Activated CD4-positive, alpha-beta T cell treated with anti-CD3 and anti-CD28 coated beads, Interleukin-2, amount 50 U/mL, for 16 hours (primary cell): ENCODE results near the gene FAT2.
"Not testable (repeated sequence)": the region's sequence is repeated elsewhere in the genome, so short reads cannot be mapped to it uniquely, and the experiment has no call there.

Experiments used
- DNase-seq: peaks from one replicate; pipeline ENCODE4 v3.0.0-alpha.2; 2020

Gene FAT2

DNA sequence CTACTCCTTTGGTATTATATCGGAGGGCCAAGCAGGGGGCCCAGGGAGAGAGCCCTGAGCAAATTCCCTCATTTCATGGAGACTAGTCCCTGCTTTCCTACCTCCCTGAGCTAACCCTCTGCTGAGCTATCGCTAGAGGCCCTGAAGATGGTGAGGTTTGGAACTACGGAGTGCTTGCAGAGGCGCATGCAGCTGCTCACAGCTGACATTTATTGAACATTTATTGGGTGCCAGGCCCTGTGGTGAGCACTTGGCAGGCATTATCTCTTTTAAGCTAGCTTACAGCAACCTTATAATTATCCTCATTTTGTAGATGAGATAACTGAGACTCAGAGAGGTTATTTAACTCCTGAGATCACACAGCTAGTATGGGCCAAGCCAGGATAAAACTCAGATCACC, 9.8 kb downstream of the FAT2 start:
- DNase-seq, result no peak

DNA sequence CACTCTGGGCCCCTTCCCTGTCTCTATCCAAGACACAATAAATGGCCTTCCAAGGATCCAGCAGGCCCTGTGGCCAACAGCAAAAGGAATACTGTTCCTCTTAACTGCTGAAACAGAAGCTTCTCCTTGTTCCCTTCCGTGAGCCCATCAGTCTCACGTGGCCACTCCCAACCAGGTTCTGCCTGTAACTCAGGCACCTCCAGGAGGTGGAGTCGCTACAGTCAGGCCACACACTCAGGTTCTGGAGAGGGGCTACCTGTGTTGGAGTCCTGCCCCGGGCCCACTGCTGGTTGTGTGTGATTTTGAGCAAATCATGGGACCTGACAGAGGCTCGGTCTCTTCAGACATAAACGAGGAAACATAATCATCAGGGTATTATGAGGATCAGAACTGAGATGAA, 10.3 kb downstream of the FAT2 start:
- no peak for DNase-seq

DNA sequence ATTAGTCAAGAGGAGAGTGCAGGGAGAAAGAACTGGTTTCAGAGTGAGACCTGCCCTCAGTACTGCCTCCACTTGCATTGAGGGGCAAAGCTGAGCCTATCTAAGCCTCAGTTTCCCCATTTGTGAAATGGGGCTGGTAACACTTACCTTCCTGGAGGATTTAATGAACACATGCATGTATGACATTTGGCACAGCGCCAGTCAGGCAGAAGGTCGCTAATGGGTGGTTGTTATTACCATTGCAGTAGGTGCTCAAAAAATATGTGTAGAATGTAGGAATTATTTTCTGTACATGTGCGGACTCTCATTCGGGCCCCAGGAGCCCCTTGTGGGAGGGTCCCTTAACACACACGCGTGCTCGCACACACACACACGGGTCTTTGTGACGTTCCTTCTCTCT, 10.9 kb downstream of the FAT2 start:
- no peak for DNase-seq

DNA sequence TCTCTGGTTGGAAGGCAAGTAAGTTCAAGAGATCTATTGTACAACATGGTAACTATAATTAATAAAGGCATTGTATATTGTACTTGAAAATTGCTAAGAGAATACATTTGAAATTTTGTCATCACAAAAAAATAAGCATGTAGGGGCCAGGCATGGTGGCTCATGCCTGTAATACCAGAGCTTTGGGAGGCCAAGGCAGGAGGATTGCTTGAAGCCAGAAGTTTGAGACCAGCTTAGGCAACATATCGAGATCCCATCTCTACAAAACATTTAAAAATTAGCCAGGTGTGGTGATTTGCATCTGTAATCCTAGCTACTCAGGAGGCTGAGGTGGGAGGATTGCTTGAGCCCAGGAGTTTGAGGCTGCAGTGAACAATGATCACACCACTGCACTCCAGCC, 12.0 kb downstream of the FAT2 start:
- not testable (repeated sequence) for DNase-seq

DNA sequence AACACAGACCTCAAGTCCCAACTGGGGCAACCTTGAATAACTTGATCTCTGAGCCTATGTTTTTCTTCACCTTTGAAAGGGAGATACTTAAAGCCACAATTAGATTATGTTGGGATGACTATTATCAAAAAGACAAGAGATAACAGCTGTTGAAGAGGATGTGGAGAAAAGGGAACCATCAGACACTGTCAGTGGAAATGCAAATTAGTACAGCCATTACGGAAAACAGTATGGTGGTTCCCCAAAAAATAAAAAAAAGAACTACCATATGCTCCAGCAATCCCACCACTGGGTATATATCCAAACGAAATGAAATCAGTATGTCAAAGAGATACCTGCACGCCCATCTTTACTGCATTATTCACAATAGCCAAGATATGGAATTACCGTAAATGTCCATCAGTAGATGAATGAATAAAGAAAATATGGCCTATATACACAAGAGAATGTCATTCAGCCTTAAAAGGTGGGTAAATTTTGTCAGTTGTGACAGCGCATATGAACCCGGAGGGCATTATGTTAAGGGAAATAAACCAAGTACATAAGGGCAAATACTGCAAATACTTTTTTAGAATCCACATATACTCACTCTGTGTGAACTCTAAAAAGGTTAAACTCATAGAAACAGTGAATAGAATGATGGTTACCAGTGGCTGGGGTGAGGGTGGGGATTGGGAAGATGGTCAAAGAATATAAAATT, 12.7 kb downstream of the FAT2 start:
- no peak for DNase-seq

DNA sequence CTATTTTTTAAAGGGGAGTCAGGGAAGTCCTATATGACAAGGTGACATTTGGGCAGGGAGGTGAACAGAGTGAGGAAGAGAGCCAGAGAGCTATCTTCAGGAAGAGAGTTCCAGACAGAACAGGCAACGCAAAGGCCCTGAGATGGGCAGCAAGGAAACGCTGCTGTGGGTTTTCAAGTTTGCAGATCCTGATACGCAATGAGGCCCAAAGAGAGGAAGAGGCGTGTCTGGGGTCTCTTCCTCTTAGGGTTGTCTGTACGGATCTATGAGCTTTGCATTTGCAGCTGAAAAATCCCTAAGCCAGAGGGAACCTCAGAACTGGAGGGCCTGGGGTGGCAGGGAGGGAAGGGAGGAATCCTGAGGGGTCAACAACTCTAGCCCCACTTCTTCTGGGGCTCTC, 13.6 kb downstream of the FAT2 start:
- DNase-seq, result no peak

DNA sequence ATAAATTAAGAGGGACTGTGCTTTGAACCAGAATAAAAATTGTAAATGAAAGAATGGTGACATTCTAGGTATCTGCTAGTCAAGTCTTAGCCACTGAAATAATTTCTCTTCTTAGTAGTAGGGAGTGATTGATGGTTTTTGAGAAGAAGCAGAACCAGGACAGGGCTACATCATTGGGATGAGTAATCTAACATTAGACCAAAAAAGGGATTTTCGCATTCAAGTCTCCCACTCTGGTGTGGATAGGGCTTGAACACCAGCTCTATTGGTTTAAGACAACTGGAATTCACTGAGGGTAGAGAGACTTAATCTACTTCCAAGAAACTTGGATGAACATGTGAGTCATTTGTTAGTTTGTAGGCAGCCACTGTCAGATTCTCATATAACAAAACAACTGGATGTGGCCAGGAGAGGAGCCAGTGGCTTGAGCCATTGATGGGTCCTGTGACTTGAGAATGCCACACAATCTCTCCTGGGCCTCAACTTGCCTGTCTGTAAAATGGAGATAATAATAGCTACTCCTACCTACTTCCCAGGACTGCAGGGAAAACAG, 16.6 kb downstream of the FAT2 start:
- no peak for DNase-seq

DNA sequence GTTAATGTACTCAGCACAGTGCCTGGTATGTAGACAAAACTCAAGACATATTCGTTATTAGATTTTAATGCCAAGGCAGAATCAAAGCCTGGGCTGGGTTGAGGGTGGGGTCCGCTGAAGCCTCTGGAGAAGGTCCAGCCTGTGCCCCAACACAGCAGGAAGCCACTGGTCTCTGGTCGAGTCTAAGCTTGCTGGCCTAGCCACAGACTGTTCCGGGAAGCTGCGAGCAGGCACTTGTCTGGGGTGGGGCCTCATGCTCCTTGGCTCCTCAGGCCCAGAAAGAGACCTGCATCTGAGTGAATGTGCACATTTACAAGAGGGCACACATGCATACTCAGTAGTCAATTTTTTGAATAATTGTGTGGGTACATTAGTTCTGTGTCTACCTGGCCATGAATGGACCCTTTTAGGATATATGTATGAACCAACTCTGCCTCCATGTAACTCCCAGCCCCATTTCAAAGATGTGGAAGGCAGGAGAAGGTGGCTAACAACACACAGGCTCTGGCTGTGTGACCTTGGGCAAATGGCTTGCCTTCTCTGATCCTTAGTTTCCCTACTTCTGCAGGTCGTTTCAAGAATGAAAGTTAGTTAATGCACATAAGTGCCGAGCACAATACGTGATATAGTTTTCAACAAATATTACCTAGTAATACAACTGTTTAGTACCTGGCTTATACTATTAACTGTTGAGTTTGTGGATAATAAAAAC, 18.3 kb downstream of the FAT2 start:
- DNase-seq, result no peak

DNA sequence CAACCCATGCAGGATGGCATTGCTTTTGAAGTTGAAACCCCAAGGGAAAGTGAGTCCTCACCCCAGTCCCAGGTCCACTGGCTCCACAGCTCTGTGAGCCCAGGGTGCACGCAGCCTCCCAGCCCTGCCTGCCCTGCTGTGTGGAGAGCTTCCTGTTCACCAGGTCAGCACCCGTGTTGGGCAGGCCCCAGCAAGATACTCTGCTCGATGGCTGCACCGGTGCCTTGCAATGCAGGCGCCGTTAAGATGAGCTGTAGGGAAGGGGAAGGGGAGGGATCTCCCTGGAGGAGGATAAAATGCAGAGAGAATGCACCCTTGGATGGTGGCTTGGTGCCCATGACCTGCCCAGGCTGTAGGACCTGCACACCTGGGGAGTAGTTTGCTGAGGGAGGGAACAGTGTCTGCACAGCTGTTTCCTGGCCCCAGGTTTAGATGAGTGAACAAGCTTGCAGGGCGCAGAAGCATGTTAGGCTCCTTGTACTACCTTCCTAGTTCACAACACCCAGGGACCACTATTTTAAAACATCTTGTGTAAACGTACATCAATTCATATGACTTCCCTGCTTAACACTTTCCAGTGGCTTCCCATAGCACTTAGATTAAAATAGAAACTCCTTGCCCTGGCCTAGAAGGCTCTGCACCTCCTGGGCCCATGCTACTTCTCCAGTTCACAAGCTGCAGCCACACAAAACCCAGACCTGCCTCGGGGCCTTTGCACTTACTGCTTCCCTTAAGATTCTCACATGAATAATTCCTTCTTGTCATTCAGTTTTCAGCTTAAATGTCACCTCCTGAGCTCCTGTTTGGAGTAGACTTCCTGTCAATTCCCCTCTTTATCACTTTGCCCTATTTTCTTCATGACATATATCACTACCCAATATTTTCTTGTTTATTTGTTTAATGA, 19.6 kb downstream of the FAT2 start:
- no peak for DNase-seq

DNA sequence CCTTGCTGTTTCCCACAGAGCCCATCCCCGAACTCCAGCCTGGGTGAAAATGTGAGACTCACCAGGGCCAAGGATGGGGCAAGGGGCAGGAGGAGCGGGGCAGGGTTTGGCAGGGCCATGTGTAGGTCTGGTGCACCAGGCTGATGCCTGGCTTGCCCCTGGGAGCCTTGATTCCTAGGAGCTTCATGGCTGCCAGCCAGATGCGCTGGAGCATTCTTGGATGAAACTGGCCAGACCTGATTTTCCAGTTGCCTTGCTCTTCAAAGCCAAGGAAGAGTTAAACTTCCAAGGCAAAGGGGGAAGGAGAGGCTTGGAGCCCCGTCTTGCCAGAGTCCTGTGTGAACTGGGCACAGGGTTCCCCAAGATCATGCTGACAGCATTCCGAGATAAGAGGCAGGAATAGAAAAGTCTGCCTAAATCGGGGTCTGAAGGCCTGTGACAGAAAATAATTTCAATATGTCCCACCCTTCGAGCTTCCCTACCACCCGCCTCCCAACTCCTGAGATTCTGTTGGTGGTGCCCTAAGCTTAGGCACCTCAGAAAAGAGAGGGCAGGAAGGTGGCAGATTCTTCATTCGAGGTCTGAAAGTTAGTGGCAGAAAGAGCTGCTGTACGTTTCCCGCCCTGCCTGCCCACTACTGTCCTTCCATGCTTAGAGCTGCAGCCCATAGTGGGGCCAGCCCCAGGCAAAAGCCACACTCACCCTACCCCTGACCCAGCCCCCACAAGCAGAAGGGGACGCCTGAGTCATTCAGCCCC, 20.4 kb downstream of the FAT2 start:
- DNase-seq, result no peak

DNA sequence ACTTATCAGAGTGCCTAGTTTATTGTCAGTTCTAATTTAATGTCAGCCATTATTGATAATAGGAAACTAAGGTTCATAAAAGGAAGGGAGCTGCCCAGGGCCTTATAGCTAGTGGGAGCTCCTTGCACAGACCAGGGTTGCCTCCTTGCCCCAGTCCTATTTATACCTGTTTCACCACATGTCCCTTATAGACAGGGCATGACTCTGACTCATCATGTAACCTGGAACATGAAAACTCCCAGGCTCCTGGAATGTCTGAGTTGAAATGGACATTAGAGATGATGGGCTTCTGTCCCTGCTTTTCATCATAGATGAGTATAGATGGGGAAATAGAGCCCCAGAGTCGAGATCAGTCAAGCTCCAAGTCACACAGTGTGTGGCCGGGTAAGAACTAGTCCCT, 21.1 kb downstream of the FAT2 start:
- no peak for DNase-seq

DNA sequence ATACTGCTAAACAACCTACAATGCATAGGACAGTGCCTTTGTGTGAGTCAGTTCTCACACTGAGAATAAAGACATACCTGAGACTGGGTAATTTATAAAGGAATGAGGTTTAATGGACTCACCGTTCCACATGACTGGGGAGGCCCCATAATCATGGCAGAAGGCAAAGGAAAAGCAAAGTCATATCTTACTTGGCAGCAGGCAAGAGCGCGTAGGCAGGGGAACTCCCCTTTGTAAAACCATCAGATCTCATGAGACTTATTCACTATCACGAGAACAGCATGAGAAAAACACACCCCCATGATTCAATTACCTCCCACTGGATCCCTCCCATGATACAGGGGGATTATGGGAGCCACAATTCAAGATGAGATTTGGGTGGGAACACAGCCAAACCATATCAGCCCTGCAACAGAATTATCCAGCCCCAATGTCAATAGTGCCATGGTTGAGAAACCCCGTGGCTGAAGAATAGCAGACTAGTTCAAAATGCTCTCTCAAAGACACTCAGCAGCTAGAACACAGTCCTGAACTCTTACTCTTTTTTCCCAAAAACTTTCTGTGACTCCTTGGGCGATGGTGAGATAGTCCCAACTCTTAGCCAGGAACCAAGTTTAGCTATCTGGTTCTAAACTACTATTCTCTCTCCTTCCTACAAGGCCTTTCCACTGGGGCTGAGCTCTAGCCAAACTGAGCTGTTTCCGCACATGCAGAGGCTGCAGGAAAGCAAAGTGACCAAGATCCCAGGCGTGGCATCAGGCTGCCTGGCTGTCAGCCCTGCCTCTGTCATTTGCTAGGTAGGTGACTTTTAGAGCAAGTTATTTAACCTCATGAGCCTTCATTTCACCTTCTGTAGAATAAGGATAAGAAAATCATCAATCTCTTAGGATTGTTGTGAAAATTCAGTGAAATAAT, 21.7 kb downstream of the FAT2 start:
- peak; percentile 25 for DNase-seq

DNA sequence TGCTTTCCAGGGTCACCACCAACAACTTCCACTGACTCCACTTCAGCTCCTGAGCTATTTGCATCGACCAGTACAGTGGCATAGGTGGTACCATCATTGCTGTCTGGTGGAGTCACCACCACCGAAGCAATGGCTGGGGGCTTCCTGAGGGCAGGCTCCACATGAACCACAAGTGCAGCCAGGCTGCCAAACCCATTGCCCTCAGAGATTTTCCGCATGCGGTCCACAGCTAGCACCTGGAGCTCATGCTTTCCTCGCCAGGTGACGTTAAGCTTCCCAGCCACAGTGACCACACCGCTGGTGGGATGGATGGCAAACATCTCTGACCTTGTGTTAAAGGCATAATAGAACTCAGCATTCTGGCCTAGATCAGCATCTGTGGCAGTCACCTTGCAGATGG, 23.1 kb downstream of the FAT2 start:
- no peak for DNase-seq

DNA sequence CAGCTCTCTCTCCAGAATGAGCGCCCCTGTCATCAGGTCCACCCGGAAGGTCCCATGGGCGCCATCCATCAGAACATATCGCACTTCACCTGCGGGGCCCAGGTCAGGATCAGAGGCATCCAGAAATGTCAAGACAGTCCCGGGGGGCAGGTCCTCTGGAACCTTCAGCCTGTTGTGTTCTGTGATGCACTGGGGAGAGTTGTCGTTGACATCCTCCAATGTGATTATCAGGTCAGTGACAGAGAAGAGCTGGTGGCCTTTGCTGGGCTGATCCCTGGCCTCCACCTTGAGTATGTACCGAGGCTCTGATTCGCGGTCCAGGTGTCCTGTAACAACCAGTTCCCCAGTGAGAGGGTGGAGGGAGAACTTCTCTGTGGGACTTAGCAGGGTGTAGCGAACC, 25.2 kb downstream of the FAT2 start:
- DNase-seq, result no peak

DNA sequence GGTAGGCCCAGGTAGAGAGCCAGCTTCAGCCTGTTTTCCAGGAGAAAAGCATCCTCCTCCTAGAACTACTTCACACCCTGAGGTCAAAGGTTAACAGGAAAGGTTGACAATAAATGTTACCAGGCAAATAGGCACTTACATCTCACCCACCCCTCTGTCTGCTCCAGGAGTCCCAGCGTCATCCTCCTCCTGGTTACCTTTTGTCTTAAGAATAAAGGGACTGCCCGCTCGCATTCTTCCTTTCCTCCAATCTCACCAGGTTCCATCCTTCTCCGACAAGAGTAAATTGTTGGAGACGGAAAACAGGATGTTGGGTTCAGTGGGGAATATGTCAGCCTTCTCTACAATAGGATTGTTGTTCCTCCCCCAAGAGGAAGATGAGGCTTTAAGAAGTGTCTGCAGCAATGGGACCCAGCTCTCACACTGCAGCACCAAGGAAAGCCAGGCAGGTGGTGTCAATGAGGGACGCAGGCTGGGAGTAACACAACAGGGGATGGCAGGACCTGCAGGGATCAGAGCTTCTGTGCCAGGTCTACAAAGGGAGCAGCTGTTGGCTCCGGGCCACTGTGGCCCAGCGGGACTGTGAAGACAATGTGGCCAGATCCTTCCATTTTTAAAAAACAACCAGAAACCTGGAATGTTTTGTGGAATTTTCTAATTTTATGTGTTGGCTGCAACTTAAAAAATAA, 29.0 kb downstream of the FAT2 start:
- DNase-seq, result no peak

DNA sequence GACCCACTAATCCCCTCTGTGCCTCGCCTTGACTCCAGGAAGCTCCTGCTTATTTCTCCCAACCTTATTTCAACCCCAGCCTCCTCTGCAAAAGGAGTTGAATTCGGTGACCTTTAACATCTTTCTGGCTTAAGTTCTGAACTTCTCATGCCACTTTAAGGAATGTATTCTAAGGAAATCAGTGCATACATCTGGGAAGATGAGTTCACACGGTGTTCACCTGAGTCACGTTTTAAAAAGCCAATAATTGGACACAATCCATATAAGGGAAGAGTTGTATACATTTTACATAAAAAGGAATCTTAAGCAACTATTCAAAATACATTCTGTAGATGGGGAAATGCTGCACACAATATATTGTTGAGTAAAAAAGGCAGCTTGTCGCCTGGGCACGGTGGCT, 33.2 kb downstream of the FAT2 start:
- no peak for DNase-seq

DNA sequence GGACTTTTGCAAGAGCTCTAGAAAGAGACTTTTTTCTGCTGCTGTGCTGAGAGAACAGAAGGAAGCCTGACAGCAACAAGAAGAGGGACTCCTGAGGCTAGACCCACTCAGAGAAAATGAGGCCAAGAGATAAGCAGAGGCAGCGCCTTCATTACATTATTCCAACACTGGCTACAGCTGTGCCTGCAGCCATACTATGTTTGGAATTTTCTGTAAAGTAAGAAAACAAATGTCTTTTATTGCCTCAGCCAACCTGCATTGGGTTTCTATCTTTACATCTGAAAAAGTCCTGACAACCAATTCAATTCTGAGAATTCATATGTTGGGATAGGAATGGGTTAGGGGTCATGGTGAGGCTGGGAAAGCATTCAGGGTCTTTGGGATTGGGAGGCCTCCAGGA, 33.7 kb downstream of the FAT2 start:
- no peak for DNase-seq

DNA sequence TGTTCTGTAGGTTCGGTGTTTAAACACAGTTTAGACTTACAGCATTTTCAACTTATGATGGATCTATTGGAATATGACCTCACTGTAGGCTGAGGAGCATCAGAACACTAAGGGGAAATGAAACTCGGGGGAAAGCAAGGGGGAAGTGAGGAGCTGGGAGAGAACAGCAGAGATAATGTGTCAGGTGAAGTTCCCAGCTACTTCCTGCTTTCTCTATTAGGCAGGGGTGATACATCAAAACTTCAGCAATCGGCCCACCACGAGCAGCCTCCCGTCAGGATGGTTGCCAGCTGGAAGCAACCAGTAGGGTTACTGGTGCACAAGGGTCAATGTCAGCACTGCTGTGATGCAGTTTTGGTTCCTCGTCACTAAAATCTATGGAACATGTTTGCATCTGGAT, 34.3 kb downstream of the FAT2 start:
- no peak for DNase-seq

DNA sequence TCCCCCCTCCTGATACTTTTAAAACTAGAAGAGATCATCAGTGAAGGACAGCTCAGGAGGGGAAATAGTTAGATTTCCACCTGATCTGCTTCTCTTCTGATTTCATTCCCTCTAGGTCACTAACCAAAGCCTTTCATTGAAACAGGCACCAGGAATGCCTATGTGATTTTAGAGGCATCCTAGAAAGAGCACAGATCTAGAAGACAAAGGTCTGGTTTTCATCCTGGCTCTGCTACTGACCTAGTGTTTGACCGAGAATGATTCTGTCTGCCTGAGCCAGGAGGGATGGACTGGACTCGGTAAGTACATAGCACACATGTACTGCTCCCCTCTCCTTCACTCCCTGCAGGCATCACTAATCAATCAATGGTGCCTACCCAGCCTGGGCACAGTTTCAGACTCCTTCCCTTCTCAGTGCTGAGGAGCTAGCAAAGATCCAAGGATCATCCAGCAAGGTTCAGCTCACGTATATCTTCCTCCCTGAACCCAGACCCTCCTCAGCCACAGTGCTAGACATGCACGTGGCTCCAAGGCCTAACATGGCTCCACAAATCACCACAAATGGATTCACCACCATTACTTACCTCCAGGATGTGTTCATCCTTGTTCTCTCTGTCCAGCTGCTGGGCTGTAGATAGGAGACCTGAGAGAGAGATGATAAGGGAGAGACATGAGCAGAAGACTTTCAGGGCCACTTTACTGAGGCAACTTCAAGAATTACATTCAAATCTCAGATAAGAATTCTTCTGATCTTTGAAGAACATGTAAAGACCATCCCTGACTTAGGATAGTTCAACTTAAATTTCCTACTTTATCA, 35.2 kb downstream of the FAT2 start:
- no peak for DNase-seq

DNA sequence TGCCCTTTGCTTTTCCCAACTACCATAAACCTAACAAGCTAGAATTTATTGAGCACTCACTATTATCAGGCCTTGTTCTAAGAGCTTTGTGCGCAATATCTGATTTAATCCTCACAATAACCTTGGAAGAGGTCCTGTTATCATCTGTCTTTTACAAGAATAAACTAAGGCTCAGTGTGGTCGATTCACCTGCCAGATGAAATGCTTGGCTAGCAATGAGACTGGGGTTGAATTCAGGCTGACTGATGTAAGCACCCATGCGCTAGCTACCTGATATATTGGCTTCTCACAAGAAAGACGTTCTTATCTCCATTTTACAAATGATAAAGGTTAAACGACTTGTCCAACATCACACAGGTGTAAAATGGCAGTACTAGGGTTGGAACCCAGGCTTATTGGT, 37.4 kb downstream of the FAT2 start:
- no peak for DNase-seq
